Fibroblast of skin of scalp (primary cell): Measurements from ENCODE around the gene NEU4.
"Not testable (repeated sequence)": the region's sequence is repeated elsewhere in the genome, so short reads cannot be mapped to it uniquely, and the experiment has no call there.

Experiments
- DNase-seq: peaks from one replicate; pipeline ENCODE4 v3.0.0-alpha.2; 2013

Gene NEU4

GRCh38 chr2:241799522-241800197, 9.3 kb upstream of the NEU4 start:
- DNase-seq = no peak

GRCh38 chr2:241800198-241800903, 8.6 kb upstream of the NEU4 start:
- not testable (repeated sequence) for DNase-seq

- DNase-seq = no peak
Observed at GRCh38 chr2:241801611-241802420, 7.2 kb upstream of the NEU4 start.

GRCh38 chr2:241802421-241803318, 6.3 kb upstream of the NEU4 start:
- DNase-seq = no peak

DNA sequence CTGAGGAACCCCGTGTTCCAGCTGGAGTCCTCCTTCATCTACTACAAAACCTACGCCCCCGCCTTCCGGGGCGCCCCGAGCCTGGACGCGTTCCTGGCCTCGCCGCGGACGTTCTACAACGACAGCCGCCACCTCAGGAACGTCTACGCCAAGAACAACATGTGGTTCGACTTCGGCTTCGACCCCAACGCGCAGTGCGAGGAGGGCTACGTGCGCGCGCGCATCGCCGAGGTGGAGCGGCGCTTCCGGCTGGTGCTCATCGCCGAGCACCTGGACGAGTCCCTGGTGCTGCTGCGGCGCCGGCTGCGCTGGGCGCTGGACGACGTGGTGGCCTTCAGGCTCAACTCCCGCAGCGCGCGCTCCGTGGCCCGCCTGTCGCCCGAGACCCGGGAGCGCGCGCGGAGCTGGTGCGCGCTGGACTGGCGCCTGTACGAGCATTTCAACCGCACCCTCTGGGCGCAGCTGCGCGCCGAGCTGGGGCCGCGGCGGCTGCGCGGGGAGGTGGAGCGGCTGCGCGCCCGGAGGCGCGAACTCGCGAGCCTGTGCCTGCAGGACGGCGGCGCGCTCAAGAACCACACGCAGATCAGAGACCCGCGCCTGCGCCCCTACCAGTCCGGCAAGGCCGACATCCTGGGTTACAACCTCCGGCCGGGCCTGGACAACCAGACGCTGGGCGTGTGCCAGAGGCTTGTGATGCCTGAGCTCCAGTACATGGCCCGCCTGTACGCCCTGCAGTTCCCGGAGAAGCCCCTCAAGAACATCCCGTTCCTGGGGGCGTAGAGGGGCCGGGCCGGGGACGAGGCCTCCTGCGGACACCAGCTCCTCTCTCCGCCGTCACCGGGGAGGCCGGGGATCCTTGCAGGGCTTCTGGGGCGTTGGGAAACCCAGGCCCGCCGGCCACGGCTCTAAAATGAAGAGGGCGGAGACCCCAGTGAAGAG, 5.3 kb upstream of the NEU4 start:
- DNase-seq = peak; percentile 43

GRCh38 chr2:241804326-241805229, 4.4 kb upstream of the NEU4 start:
- peak; percentile 51 for DNase-seq

GRCh38 chr2:241806217-241806616, 2.8 kb upstream of the NEU4 start:
- DNase-seq = not testable (repeated sequence)

DNA sequence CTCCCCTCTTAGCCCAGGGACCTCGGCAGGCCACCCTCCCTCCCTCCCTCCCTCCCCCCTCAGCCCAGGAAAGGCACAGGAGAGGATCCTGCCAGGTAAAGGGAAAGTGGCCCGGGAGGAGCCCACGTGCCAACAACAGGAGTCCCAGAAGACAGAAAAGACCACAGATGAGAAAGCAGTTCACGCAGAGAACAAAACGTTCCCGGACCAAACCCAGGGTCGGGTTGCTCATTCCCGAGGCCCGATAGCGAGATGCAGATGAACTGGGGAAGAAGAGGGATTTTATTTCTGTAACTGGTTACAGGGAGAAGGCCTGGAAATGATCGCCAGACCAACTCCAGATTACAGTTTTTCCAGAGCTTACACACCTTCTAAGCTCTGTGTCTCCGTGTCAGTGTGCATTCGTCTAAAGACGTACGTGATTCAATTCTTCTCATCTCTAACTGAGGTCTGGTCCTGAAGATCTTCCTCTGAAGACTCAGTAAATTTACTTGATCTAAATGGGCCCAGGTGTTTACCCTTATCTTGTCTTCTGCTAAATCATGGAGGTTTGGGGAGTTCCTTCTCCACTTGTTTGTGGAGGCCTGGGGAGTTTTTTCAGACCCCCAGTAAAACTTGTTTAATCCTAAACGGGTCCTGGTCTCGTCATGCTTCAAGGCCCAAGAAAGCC, 807 bp upstream of the NEU4 start:
- DNase-seq = peak; percentile 4

- no peak for DNase-seq
Observed at GRCh38 chr2:241809383-241810306, 652 bp downstream of the NEU4 start.

DNA sequence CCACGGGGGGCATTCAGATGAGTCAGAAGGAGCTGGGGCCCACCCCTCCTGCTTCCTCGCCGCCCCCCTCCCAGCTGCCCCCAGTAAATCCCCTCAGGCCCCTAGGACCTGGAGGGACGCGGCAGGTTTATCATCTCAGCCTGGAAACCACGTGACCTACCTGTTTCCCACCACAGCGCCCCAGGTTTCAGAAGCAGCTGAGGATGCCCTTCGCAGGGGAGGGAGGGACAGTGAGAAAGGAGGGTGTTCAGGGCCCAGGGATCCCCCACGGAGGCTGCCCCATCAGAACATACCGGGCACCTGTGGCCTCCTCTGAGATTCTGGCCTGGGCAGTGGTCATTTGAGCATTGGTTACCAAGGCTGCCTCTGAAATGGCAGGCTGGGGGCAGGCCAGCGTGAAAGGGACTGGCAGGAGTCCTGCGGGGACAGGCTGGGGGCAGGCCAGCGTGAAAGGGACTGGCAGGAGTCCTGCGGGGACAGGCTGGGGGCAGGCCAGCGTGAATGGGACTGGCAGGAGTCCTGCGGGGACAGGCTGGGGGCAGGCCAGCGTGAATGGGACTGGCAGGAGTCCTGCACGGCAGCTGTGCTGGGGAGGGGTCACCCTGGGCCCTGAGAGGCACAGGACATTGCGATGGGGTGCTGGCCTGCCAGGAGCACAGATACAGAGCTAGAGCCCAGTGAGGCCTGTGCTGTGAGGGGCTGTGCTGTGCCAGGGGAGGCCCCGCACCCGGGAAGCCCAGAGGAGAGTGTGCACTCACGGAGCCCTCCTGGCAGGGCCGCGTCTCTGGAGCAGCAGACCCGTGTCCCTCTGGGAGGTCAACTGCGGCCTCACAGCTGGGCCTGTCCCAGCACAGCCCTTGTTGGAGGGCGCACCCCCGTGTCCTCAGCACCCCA, 1.6 kb downstream of the NEU4 start:
- no peak for DNase-seq

GRCh38 chr2:241811201-241811951, 2.4 kb downstream of the NEU4 start:
- DNase-seq = no peak

DNA sequence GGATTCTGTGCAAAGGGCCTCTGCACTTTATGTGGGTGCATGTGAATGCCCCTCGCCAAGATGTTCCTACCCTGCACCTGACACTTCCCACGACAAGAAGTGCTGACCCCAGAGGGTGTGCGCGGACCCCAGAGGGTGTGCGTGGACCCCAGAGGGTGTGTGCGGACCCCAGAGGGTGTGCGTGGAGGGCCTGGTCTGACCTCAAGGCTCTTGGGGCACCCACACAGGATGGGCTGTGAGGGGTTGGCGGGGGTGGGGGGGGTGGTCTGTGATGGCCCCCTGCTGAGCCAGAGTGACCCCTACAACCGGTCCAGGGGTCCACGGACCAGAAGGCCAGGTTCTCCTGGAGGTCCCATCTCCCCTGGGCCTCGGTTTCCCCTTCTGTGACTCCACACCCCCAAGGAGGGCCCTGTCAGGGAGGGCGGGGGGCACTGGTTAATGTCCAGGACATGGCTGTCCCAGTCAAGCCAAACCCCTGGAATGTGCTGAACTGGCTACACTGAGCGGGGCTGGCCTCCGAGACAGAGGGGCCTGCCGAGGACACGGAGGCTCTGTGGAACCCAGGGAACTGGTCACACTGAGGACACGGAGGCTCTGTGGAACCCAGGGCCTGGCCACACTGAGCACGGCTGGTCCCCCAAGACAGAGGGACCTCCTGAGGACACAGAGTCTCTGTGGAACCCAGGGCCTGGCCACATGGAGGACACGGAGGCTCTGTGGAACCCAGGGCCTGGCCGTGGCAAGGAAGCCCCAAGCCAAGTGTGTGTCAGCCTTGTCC, 3.1 kb downstream of the NEU4 start:
- no peak for DNase-seq

DNA sequence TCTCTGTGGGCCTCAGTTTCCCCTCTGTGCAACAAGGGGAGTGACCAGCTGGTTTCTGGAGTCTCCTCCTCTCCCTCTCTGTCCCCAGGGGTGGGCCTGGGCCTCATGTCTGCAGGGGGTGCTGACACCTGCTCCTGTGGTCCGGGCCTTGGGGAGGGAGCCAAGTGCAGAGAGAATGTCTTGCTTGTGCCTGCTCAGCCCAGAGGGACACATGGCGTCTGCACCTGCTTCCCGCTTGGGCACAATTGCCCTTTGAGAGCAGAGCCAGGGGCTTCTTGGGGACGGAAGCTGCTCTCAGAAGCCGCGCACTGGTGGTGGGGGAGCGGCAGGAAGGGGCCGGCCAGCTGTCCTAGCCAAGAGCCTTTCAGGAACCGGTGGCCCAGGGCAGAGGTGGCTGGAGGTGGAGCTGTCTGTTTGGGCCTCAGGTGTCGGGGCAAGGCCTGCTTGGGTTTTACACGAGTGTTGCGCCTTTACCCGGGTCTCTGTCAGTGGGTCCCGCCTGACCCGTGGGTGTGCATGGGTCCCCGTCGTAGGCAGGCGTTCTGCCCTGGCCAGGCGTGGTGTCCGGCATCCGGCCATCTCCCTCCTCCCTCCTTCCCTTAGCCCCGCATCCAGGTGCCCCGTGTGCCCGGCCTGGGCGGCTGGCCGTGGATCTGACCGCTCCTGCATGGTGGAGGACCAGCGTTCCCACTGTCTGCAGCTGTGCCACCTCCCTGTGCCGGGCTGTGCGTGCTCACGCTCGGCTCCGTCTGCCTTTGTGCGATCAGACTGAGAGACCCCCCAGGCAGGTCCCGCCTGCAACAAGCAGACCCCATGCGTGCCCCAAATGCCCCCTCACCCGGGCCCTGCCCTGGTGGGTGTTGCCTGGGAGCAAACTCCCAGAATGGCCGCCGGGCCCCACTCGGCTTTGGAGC, 4.0 kb downstream of the NEU4 start:
- DNase-seq = no peak

- no peak for DNase-seq
Observed at GRCh38 chr2:241813644-241814392, 4.8 kb downstream of the NEU4 start.
